ENCODE measurements around the gene SYCP2L.
"Not testable (repeated sequence)": the region's sequence is repeated elsewhere in the genome, so short reads cannot be mapped to it uniquely, and the experiment has no call there.

The SYCP2L gene

DNA sequence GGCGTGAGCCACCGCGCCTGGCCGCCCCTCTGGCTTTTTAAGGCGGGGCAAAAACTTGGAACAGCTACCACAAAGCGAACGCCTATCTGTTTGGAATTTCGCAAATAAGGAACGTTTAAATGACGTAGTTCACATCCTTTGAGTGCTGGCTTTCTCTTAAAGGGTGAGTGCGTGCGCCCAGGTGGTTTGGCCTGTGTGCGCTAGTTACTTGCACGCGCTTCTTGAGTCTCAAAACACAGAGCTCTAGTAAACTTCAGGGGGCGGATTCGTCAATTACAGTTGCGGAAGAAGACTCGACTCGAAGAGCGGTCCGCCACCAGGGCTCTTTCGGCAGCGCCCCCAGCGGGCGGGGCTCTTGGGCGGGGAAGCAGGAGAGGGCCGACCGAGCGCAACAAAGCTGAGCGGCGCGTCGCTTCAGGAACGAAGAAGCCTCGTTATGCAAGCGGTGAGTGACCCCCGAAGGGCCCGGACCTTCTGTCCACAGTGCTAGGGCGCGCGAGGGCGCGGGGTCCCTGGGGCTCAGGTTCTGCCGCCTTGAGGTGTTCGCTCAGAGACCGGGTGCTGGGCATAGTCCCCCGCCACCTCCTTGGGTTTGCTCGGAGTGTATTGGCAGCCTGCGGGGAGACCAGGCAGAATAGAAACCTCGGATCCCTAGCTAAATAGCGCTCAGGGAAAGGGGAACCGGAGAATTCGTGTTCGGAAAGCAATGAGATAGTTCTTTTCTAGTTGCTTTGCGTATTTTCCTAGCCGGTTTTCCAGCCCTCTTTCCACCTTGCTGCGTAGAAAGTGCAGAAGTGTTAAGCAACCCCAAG lies at the start of gene SYCP2L:
SYCP2L (plus strand) TSS at position 362 of the 812 bp plus-strand sequence; CDS start at position 437, 75 bp downstream.
- no peak for DNase-seq

DNA sequence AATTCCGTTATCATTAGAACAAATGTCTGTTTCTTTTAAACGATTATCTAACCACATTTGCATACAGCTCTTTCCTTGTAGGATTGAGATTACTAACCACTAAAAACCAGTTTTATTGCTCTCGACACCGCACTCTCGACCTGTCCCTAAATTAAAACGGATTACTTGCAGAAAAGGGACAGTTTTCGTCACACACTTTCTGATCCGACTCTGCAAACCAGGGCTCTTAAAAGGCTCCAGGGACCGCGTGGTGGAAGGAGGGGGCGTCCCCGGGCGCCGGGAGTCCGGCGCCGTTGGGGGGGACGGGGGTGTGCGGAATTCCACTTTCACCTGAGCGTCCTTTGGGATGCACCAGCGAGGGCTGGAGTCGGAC lies 49.2 kb upstream of the SYCP2L start:
- DNase-seq = peak; percentile 38

DNA sequence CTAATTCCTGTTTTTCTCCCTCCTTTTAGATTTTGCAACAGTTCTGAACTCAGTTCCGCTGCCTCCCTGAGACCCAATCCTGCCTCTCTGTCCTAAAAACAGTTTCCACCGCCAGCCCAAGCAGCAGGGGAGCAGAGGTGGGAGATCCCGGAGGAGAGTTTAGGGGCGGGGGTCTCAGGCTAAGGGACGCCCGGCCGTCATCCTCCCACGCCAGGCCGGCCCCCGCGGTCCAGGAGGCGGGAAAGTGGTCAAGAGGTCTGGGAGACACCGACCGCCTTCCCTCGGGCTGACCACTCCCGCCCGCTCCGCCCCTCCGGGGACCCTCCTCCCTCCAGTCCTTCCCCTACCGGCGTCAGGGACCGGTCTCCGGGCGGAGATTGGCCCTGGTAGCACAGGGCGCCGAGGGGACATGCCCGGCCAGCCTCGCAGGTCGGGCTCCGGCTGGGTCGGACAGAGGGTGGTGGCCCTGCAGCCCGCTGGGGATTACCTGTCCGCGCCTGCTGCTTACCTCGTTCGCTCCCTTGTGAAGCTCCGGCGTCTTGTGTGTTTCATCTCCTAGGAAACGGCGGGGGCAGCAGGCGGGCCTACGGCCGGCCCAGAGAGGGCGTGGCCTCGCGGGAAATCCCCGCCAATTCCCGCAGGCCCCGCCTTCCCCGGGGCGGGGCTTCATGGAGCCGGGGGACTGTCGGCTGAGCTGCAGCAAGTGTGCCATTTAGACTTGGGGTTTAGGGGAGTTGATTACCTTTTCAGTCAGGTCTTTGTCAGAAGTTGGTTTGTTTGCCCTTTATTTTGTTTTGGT lies 48.7 kb upstream of the SYCP2L start, which contains the start of gene MAK:
MAK (minus strand) TSS at position 545 of the 799 bp plus-strand sequence. CDS start 7,891 bp downstream, outside the sequence.
- peak; percentile 96 for DNase-seq

DNA sequence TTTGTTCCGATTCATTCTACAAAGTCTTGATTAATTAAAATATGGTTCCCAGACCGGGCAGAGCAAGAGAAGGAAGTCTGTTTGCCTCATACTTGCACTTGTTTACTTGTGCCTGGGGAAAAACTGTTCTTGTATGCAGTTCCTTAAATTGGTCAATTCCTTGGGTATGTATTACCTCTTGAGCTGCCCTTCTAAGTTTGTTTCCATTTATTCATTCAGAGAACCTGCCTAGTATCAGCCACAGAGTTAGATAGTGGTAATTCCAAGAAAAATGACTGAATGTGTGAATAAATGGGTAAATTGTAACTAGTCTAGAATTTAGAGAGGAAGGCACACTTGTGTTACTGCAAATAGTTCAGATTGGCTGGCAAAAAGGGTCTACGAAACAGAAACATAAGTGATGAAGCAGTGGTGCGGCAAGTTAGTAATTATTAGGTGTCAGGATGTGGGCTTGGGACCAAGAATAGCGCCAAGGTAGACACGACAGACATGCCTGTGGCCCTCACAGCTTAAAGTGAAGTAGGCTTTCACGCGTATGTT lies 48.0 kb upstream of the SYCP2L start:
- DNase-seq = no peak

- no peak for DNase-seq
Measured at GRCh38 chr6:10843554-10843953, 43.3 kb upstream of the SYCP2L start.

DNA sequence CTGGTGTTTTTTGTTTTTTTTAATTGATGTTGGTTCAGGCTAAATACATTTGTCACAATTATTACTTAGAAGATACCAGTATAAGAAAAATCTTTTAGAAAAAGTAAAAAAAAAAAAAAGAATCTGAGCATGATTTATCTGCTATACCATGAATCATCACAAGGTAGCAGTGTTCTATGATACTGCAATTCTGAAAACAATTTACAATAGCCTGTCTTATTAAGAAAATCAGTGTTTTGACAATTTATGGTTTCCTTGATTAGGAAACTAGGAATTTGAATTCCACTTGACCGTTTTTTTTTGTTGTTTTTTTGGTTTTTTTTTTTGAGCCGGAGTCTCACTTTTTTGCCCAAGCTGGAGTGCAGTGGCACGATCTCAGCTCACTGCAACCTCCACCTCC lies 39.2 kb upstream of the SYCP2L start:
- no peak for DNase-seq

- DNase-seq = no peak
Measured at GRCh38 chr6:10849901-10850300, 37.0 kb upstream of the SYCP2L start.

DNA sequence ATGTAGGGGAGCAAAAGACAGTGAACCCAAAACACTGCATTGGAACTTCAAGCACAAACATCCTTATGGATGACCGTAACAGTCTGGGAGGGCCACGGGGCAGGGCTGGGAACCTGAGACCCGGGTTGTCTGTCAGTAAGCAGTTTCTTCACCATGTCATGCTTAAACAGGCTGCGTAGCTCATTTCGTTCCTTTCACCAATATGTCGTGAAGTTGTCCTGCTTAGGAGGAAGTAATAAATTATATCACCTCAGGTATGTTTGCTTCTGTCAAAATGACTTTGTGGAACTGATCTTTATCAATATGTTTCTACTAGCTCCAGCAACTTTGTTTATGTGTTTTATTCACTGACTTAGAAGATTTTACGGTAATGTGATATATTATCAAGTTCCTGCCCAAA lies 36.1 kb upstream of the SYCP2L start:
- DNase-seq = no peak

DNA sequence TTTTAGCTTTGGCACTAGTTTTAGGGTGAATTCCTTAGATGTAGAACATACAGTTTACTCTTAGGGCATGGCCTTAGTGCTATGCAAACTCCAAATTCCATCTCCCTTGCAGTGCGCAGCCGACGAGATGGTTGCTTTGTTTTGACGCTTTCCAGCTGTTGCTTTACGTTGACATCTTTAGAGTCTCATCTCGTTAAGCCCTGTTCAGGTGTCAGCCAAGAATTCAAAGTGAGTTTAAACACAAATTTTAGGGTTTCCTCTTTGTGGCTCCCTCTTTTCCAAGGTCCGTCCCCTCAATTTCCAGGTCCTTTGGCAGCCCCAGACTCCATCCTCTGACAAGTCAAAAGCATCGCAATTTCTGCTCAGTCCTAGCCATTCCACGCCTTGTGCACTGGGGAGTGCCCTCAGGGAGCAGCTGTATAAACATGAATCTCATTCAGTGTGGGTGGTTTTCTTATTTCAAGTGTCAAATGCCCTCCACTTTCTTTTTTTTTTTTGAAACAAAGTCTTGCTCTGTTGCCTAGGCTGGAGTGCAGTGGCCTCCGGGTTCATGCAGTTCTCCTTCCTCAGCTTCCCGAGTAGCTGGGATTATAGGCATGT lies 34.4 kb upstream of the SYCP2L start:
- no peak for DNase-seq

DNA sequence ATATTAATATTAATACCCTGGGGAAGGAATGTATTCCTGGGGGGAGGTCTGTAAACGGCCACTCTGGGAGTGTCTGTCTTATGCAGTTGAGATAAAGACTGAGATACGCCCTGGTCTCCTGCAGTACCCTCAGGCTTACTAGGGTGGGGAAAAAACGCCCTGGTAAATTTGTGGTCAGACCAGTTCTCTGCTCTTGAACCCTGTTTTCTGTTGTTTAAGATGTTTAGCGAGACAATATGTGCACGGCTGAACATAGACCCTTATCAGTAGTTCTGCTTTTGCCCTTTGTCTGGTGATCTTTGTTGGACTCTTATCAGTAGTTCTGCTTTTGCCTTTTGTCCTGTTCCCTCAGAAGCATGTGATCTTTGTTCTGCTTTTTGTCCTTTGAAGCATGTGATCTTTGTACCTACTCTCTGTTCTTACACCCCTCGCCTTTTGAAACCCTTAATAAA lies 33.0 kb upstream of the SYCP2L start:
- not testable (repeated sequence) for DNase-seq

- DNase-seq = peak; percentile 87
Measured at GRCh38 chr6:10854922-10855632, 31.8 kb upstream of the SYCP2L start.

- no peak for DNase-seq
Measured at GRCh38 chr6:10857259-10857658, 29.6 kb upstream of the SYCP2L start.

- DNase-seq = no peak
Measured at GRCh38 chr6:10861086-10861485, 25.8 kb upstream of the SYCP2L start.

- no peak for DNase-seq
Measured at GRCh38 chr6:10862361-10862760, 24.5 kb upstream of the SYCP2L start.

DNA sequence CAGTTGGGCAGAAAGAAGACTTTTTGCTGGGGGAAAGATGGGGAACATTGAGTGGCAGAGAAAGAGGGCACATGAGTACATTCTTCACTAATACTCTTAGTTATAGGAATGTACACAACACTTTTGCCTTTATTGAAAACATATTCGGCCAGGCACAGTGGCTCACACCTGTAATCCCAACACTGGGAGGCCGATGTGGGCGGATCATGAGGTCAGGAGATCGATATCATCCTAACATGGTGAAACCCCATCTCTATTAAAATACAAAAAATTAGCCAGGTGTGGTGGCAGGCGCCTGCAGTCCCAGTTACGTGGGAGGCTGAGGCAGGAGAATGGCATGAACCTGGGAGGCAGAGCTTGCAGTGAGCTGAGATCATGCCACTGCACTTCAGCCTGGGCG lies 23.8 kb upstream of the SYCP2L start:
- not testable (repeated sequence) for DNase-seq

DNA sequence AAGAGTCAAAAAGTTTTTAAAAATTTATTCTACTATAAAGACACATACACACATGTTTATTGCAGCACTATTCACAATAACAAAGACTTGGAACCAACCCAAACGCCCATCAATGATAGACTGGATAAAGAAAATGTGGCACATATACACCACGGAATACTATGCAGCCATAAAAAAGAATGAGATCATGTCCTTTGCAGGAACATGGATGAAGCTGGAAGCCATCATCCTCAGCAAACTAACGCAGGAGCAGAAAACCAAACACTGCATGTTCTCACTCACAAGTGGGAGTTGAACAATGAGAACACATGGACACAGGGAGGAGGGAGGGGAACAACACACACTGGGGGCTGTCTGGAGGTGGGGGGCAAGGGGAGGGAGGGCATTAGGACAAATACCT lies 20.1 kb upstream of the SYCP2L start:
- not testable (repeated sequence) for DNase-seq

DNA sequence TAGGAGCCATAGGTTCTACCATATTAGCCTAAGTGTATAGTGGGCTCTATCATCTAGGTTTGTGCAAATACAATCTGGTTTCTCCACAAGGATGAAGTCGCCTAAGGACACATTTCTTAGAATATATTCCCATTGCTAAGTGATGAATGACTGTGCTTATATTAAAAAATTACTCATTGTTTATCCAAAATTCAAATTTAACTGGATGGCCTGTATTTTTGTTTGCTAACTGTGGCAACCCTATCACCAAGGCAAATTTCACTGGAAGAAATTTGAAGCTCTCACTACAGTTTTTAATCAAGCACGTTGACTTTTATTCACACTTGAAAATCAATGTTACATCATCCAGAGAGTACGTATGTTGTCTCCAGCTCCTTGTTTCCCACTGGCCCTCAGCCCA lies 18.9 kb upstream of the SYCP2L start:
- no peak for DNase-seq

- DNase-seq = no peak
Measured at GRCh38 chr6:10873374-10873773, 13.5 kb upstream of the SYCP2L start.

DNA sequence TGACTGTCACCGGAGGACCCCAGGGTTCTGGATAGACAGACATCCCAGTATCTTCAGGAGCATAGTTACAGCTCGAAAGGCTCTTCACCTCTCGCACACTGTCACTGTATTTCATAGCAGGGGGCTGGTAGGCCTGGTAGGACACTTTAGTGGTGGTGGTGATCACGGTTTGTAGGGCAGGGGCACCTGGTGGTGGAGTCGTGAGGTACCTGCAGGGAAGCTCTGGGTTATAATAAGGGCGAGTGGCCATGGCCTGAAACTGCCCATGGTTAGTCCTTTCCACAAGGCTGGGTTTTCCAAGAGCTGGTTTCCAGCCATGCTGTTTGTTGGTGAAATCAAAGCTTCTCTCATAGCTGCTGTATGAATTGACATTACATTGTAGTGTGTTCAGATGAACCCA lies 12.6 kb upstream of the SYCP2L start:
- DNase-seq = no peak

DNA sequence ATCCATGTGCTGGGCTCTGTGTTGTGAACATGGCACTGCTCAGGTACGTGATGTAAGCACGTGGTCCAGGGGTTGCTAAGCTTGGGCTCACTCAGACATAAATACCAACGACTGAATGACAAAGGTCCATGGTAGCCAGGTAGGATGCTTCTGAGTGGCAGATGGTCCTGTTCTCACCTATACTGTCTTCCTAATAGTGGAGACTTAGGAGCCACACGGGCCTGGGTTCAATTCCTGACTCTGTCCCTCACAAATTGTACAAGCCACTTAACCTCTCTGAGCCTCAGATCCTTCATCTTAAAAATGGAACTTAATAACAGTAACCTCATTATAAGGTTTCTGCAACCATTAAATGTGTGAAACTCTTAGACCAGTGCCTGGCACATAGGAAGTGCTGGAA lies 11.8 kb upstream of the SYCP2L start:
- DNase-seq = no peak

GRCh38 chr6:10877012-10877411 lies 9.8 kb upstream of the SYCP2L start:
- no peak for DNase-seq

- DNase-seq = no peak
Measured at GRCh38 chr6:10877871-10878270, 9.0 kb upstream of the SYCP2L start.

DNA sequence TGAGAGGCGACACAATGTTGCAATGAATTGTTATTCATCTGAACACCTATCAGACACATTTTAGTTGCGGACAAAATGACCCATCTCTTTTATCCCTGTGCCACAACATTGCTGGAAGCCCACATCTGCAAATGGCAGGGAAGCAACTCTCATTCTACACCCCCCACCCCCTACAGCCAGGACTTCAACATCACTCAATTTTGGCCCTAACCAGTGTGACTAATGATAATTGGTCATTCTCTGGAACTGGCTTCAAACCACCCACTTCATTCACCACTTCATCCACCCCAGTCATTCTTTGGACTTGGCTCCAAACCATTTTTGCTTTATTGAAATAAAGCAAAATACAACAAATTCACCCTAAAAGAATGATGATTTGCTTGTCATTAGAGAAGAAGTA lies 6.5 kb upstream of the SYCP2L start:
- DNase-seq = no peak

All from RPMI8226 (cell line).